KOPT-K1 (cell line): ENCODE data around the gene GPR3.
"Not testable (repeated sequence)": the region's sequence is repeated elsewhere in the genome, so short reads cannot be mapped to it uniquely, and the experiment has no call there.

ENCODE experiments used
- H3K27ac ChIP-seq: fragments of 200-600 bp; sonication (generic); 2 replicates; pipeline ENCODE4 v1.5.1; 2016; ENCODE audit warnings: antibody characterized with exemption, mild to moderate bottlenecking, low read depth, low read length; ENCODE audit not compliant: poor library complexity, severe bottlenecking
- H3K36me3 ChIP-seq: fragments of 200-600 bp; sonication (generic); 2 replicates; pipeline ENCODE4 v1.5.1; 2017; ENCODE audit warnings: antibody characterized with exemption, mild to moderate bottlenecking, low read length, moderate library complexity; ENCODE audit not compliant: insufficient read depth
- H3K9me3 ChIP-seq: fragments of 200-600 bp; sonication (generic); 2 replicates; pipeline ENCODE4 v1.5.1; 2017; ENCODE audit warnings: antibody characterized with exemption, low read length, mild to moderate bottlenecking; ENCODE audit not compliant: insufficient read depth, poor library complexity, severe bottlenecking

Gene GPR3

DNA sequence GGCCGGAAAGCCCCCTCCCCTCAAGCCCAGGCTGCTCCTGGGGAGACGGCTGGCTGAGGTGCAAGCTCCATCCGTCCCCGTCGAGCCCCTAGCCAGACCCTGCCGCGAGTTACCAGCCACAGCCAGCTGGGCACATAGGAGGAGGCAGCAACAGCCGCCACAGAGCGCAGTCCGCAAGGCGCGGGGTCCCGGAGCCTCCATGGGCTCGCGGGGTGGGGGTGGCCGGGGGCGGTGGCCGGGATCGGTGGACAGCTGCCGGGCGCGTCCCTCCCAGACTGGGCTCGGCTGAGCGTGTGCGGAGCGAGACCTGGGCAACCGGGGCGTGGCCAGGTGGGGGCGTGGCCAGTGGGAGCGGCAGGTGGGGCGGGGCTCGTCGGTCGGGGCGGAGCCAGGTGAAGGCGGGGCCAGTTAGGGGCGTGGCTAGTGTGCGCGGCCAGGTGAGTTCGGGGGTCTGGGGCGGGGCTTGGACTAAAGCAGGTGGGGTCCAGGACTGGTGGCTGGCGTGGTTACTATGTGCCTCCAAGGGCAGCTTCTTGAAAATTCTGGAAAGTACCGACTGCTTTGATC, 9.3 kb upstream of the GPR3 start, which contains the start of gene CD164L2:
Gene CD164L2, minus strand, starts transcription at position 295 of the 567 bp plus-strand sequence. Its CDS starts 94 bp downstream, at position 201.
- Histone ChIP-seq H3K36me3 (no peaks in the 10 kb centered on the region), H3K27ac (no peak within 1 kb of the TSS)

DNA sequence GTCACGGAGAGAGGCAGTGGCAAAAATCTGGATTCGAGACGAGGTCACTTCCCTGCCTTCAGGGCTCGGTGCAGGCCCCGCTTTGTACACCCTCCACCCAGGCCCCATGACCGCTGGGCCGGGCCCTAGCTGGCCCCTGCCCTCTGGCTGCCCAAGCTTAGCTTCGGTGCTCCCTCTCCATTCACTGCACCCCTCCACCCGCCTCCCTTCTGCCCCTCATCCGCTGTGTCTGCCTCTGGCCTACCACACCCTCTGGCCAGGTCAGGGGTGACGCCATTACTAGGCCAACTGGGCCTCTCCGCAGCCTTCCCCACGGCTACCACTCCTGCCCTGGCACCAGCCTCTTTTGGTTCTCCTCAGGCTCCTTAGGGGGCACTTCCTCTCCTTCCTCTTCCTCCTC, 8.8 kb upstream of the GPR3 start:
- H3K27ac ChIP-seq, result no peak overlapping the region
- H3K36me3 ChIP-seq, result no peaks in the 10 kb centered on the region

More for the DNA sequence above, 9.3 kb upstream of the GPR3 start, which contains the start of gene CD164L2:
- no peaks in the 10 kb centered on the region for H3K9me3 ChIP-seq

DNA sequence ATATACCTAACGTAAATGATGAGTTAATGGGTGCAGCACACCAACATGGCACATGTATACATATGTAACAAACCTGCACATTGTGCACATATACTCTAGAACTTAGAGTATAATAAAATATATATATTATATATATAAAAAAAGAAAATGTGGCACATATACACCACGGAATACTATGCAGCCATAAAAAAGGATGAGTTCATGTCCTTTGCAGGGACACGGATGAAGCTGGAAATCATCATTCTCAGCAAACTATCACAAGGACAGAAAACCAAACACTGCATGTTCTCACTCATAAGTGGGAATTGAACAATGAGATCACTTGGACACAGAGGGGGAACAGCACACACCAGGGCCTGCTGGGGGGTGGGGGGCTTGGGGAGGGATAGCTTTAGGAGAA, 7.6 kb upstream of the GPR3 start:
- not testable (repeated sequence) for H3K36me3 ChIP-seq, H3K9me3 ChIP-seq, H3K27ac ChIP-seq

More for the DNA sequence above, 8.8 kb upstream of the GPR3 start:
- no peaks in the 10 kb centered on the region for H3K9me3 ChIP-seq

DNA sequence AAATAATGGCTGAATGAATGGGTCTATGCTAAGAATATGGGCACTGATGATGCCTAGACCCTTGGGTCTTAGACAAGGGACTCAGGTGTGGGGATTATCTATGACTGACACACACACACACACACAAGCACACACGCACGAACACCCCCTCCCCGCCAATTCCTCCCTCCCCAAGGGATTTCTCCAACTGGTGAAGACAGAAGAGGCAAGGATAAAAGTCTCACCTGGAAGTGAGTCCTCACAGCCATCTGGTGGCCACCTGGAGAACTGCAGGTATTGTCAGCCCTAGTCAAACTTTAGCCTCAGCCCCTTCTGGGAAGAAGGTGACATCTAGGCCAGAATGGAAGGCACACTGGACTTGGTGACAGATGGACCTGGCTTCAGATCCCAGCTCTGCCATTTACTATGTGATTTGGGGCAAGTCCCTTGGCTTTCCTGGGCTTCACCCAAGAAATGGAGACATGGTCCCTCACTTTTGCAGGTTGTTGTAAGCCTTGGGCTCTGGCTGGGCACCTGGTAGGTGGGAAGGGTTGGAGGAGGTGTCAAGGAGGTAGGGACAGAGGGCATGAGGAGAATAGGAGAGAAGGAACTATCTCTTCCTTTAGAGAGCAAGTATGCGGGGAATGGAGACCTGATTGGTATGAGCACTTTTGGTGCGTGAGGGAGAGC, 4.0 kb upstream of the GPR3 start:
- Histone ChIP-seq H3K27ac (no peak overlapping the region), H3K9me3 (no peaks in the 10 kb centered on the region), H3K36me3 (no peaks in the 10 kb centered on the region)

DNA sequence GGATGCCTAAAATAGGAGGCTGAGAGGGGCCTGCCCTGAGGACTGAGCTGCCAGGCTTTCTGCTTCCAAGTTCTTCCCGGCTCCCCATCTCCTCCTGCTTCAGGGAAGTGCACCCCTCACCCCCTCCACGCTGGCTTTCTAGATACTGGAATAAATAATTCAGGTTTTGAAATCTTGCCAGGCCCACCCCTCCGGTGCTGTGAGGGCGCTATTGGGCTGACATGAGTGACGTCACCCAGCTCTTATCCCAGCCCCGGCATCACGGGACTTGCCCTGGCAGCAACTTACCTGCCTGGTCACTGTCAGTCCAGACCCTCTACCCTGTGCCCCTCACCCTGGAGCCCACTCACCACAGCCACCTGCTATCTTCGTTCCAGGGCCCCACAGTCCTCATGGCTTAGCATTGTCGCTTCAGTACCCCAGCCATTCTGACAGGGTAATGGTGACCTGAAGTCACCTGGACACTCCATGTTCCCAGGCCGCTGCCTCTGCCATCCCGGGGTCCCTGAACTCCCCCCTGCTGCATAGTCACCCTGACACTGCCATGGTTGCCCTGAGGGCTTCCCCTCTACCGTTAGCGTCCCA, 819 bp upstream of the GPR3 start:
- no peak overlapping the region for H3K27ac ChIP-seq

DNA sequence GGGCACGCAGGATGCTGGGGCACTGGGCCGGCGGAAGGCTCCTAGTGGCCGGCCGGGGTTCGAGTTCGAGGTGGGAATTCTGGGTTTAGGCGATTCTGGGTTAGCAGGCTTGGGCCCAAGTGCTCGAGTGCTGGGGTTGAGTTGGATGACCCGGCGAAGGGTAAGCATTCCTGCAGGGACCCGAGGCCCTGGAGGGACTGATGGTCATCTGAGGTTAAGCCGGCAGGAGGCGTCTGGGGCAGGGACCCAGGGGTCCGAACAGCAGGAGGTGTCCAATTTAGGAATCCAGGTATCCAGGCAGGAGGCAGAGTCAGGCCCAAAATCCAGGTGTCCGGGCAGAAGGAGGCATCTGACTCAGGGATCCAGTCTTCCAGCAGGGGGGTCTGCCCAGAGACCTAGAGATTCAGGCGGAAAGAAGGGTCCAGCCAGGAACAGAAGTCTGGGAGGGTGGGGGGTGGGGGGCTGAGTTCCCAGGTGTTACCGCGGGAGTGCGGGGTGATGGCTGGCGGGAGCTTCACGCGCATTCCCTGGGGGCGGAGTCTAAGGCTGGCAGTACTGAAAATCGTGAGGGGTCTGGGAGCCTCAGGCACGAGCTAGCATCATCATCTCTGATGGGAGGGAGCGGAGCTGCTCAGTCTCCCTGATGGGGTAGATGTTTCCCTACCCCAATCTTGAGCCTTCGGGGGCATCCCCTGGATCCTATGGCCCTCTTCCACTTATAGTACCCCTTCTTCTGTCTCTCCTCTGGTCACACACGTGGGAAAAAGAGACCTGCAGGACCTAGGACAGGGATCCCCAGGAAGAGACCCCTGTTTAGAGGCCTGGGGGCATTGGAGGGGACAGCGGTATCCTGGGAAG, 585 bp downstream of the GPR3 start:
- Histone ChIP-seq H3K9me3 (no peaks in the 10 kb centered on the region), H3K27ac (peak overlapping the region; percentile 49), H3K36me3 (no peaks in the 10 kb centered on the region)

More for the DNA sequence above, 819 bp upstream of the GPR3 start:
- no peaks in the 10 kb centered on the region for H3K36me3 ChIP-seq
- no peaks in the 10 kb centered on the region for H3K9me3 ChIP-seq

DNA sequence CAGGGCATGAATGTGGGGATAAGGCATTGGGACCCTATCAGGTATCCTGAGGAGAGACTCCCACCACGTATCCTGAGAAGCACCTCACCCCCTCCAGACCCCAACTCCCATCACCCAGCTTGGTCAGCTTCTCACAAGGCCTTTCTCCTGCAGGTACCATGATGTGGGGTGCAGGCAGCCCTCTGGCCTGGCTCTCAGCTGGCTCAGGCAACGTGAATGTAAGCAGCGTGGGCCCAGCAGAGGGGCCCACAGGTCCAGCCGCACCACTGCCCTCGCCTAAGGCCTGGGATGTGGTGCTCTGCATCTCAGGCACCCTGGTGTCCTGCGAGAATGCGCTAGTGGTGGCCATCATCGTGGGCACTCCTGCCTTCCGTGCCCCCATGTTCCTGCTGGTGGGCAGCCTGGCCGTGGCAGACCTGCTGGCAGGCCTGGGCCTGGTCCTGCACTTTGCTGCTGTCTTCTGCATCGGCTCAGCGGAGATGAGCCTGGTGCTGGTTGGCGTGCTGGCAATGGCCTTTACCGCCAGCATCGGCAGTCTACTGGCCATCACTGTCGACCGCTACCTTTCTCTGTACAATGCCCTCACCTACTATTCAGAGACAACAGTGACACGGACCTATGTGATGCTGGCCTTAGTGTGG, 1.3 kb downstream of the GPR3 start:
- Histone ChIP-seq H3K27ac (no peak overlapping the region), H3K9me3 (no peaks in the 10 kb centered on the region)

DNA sequence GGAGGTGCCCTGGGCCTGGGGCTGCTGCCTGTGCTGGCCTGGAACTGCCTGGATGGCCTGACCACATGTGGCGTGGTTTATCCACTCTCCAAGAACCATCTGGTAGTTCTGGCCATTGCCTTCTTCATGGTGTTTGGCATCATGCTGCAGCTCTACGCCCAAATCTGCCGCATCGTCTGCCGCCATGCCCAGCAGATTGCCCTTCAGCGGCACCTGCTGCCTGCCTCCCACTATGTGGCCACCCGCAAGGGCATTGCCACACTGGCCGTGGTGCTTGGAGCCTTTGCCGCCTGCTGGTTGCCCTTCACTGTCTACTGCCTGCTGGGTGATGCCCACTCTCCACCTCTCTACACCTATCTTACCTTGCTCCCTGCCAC, 1.8 kb downstream of the GPR3 start:
- no peaks in the 10 kb centered on the region for H3K9me3 ChIP-seq
- no peaks in the 10 kb centered on the region for H3K36me3 ChIP-seq
- no peak overlapping the region for H3K27ac ChIP-seq

More for the DNA sequence above, 1.3 kb downstream of the GPR3 start:
- no peaks in the 10 kb centered on the region for H3K36me3 ChIP-seq

DNA sequence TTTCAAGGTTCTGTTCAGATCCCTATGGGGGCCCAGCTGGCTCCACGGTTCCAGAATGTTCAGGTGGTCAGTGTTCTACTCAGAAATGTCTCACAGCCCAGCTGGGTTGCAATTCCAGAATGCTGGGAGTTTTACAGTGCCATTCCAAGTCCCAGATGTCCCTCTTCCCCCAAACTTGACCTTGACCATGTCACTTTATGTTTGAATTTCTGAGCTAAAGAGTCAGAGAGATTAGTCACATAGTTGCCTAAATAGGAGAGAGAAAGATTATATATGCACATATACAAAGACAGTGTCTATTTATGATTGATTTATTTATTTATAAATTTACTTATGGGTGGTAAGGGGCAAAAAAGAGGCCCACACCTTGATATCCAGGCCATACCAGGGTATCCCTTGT, 2.5 kb downstream of the GPR3 start:
- Histone ChIP-seq H3K27ac (no peak overlapping the region), H3K9me3 (no peaks in the 10 kb centered on the region), H3K36me3 (no peaks in the 10 kb centered on the region)

DNA sequence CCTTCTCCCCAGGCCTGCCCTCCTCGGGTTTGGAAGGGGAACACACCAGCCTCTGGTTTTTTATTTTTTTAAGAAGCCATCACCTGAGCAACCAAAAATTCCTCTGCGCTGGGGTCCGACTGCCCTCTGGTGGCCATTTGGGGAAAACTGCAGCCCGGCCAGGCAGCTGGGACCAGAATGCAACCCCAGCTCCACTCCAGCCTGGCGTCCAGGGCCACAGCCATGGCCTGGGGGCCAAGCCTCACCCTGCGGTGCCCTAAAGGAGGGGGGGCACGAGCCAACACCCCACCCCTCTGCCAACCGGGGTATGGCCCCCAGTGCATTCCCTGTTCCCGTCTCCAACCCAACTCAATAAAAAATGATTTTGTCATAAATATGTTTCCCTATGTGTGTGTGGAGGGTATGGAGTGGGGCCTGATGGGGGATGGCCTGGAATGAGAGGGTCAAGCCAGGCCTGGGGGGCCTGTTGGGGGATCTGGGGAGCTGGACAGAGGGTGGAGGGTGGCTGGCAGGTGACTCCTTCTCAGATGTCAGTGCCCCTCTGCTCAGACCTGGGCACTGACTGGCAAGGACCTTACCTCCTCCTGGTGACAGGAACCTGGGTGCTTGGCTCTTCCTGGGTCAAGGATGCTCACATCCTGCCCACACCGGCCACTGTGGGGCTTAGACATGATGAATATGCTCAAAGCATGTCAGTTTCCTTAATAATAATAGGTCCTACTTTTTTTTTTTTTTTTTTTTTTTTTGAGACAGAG, 3.2 kb downstream of the GPR3 start:
- Histone ChIP-seq H3K36me3 (no peaks in the 10 kb centered on the region), H3K27ac (no peak overlapping the region), H3K9me3 (no peaks in the 10 kb centered on the region)

DNA sequence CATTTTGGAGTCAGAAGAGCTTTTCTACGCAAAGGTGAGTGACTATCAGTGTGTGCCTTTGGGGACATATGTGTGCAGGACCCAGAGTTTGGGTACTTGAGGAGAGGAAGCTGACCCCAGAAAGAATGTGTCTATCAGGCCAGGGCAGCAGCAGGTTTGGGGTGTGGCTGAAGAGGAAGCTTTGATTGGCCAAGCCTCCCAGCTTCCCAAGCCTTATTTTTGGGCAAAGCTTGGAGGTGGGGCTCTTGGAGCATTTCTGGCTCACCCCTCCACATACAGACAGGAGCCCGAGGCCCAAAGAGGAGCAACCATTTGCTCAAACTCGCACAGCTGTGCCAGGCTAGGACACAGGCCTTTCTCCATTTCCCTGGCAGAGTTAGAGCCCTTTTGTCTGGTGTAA, 4.7 kb downstream of the GPR3 start:
- no peaks in the 10 kb centered on the region for H3K36me3 ChIP-seq
- no peak overlapping the region for H3K27ac ChIP-seq
- H3K9me3 ChIP-seq, result no peaks in the 10 kb centered on the region

DNA sequence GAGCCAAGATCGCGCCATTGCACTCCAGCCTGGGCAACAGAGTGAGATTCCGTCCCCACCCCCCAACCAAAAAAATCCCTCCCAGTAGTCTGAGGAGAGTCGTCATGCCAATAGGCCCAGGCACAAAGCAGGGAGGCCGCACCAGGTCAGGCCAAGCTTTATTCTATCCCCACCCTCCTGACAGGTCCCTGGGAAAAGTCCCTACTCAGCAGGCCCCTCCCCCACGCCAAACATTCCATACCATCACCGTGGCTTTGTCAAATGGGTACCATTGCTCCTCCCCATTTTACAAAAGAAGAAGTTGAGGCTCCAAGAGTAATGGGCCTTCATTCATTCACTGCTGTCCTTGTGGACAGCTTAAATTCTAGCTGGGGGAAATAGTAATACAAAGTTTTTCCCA, 5.3 kb downstream of the GPR3 start:
- peaks cover 4% of the 10 kb centered on the region; the same call in 1 of the 2 replicates for H3K36me3 ChIP-seq
- no peaks in the 10 kb centered on the region for H3K9me3 ChIP-seq
- H3K27ac ChIP-seq, result no peak overlapping the region

DNA sequence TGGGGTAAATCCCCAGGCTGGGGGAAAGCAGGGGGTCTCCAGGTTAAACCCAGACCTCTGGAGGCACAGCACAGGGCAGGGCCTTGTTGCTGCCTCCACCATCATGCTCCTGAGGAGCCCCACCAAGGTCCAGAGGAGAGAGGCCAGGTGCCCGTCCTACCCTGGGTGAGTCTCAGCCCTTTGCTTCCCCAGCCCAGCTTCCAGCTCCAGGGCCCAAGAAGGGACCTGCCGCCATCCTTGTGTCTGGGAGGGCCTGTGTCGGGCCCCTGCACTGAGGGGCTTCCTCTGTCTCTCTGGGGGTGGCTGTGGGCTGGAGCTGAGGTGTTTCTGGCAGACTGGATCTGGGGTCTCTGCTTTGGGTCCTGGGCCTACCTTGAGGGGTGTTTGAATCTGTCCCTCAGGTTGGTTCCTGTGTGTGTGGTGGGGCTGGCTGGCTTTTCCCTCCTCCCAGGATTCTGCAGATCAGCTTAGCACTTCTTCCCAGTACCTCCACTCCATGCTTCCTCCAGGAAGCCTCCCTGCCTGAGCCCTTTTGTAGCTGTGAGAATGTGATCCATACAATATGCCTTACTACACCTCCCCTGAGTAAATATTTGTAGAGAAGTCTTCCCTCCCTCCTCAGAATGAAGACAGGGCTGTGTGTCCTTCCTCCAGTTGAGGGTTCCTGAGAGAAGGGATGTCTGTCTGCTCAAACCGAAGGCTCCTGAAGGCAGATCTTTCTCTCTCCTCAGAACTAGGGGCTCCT, 6.2 kb downstream of the GPR3 start:
- H3K36me3 ChIP-seq, result peaks cover 5% of the 10 kb centered on the region; the same call in 1 of the 2 replicates
- no peaks in the 10 kb centered on the region for H3K9me3 ChIP-seq
- H3K27ac ChIP-seq, result no peak overlapping the region
